HCT116 (cell line): ENCODE data around the gene PNLIP. TPM values are rescaled to one million over a fixed set of nuclear protein-coding genes. Genes with fewer than 3 reads are reported as not detected.

Experiments
- ATAC-seq: fragments of 200-7000 bp; cut with Tn5 transposase; 2 replicates; pipeline ENCODE4 v1.9.1; 2020; ENCODE audit warnings: mild to moderate bottlenecking, moderate library complexity
- BruUV-seq: library from RNA; stranded (reverse); fragments of 400-500 nt; replicated peaks from 2 replicates; lab custom pipeline; 2021; lab: Mats Ljungman, UMichigan
- CTCF ChIA-PET: fragments of 300-600 bp; sonication (Branson Sonifier 250); formaldehyde crosslinking; loops from one replicate; lab custom pipeline; 2021; ENCODE audit warnings: antibody characterized with exemption; lab: Charles Lee
- POLR2A ChIA-PET: fragments of 300-600, 350-600 bp; sonication (Branson Sonifier 250); formaldehyde crosslinking; loops from one replicate; lab custom pipeline; 2021; ENCODE audit warnings: antibody characterized with exemption; lab: Charles Lee
- RAD21 ChIA-PET, 2 experiments: fragments of 300-600 bp; sonication (Branson Sonifier 250); formaldehyde crosslinking; loops; one replicate each; lab custom pipeline; 2023; ENCODE audit warnings: low total read pairs in 2 of 2; ENCODE audit not compliant: uncharacterized antibody in 2 of 2, unreplicated experiment in 2 of 2, low non-redundant PET in 1 of 2; lab: Charles Lee
- DNase-seq: peaks from one replicate; pipeline ENCODE4 v3.0.0-alpha.2; 2010; ENCODE audit warnings: low read depth, low spot score
- H2AFZ ChIP-seq: fragments of 200-600 bp; shearing (Covaris generic), sonication (generic); 2 replicates; pipeline ENCODE4 v1.6.1; 2017; ENCODE audit warnings: low read depth, mixed run types, mixed read lengths, antibody characterized with exemption, low read length; ENCODE audit not compliant: poor library complexity, severe bottlenecking
- H3K27ac ChIP-seq: 2 replicates; pipeline ENCODE4 v1.5.1; 2012; ENCODE audit warnings: low read depth, low read length
- H3K27me3 ChIP-seq: fragments of 200-600 bp; sonication (generic); 2 replicates; pipeline ENCODE4 v1.6.1; 2016; ENCODE audit warnings: mixed run types, low read length, mixed read lengths; ENCODE audit not compliant: insufficient read depth
- H3K36me3 ChIP-seq, 2 experiments: fragments of 200-500 bp in 1 of 2; fragments of 200-600 bp in 1 of 2; sonication (Bioruptor generic) in 1 of 2; sonication (generic) in 1 of 2; 2 replicates each; pipeline versions ENCODE4 v1.5.1 to v1.6.1; 2014 to 2016; ENCODE audit warnings: low read length in 2 of 2, inconsistent platforms in 1 of 2, mixed read lengths in 1 of 2, mixed run types in 1 of 2; ENCODE audit not compliant: insufficient read depth in 2 of 2, control insufficient read depth in 1 of 2
- H3K4me1 ChIP-seq, 2 experiments: fragments of 200-600 bp in 1 of 2; sonication (generic) in 1 of 2; 2 replicates each; pipeline versions ENCODE4 v1.5.1 to v1.6.1; 2012 to 2017; ENCODE audit warnings: low read length in 2 of 2, inconsistent platforms in 1 of 2, mild to moderate bottlenecking in 1 of 2, mixed read lengths in 1 of 2, mixed run types in 1 of 2, moderate library complexity in 1 of 2; ENCODE audit not compliant: insufficient read depth in 2 of 2, control insufficient read depth in 1 of 2
- H3K4me2 ChIP-seq: fragments of 200-600 bp; sonication (generic); 2 replicates; pipeline ENCODE4 v1.6.1; 2017; ENCODE audit warnings: mixed run types, low read length, mixed read lengths
- H3K4me3 ChIP-seq, 2 experiments: fragments of 200-600 bp in 1 of 2; sonication (generic) in 1 of 2; replicated peaks in 1 of 2; 2 replicates each; pipeline ENCODE4 v1.5.1; 2011 to 2016; ENCODE audit warnings: low read length in 2 of 2, control low read depth in 1 of 2, low read depth in 1 of 2, mild to moderate bottlenecking in 1 of 2, mixed read lengths in 1 of 2, mixed run types in 1 of 2
- H3K79me2 ChIP-seq: fragments of 200-600 bp; sonication (generic); 2 replicates; pipeline ENCODE4 v1.6.1; 2017; ENCODE audit warnings: mild to moderate bottlenecking, mixed run types, low read length, moderate library complexity, mixed read lengths; ENCODE audit not compliant: insufficient read depth
- H3K9ac ChIP-seq: fragments of 200-600 bp; sonication (generic); 2 replicates; pipeline ENCODE4 v1.6.1; 2016; ENCODE audit warnings: low read length, mixed read lengths
- H3K9me2 ChIP-seq: fragments of 200-600 bp; sonication (generic), shearing (Covaris generic); 2 replicates; pipeline ENCODE4 v1.6.1; 2017; ENCODE audit warnings: mixed run types, mild to moderate bottlenecking, moderate library complexity; ENCODE audit not compliant: insufficient read depth
- H3K9me3 ChIP-seq, 2 experiments: fragments of 200-500 bp in 1 of 2; fragments of 200-600 bp in 1 of 2; sonication (Bioruptor generic) in 1 of 2; sonication (generic) in 1 of 2; 2 replicates each; pipeline ENCODE4 v1.6.1; 2014 to 2017; ENCODE audit warnings: low read length in 2 of 2, mixed read lengths in 2 of 2, inconsistent platforms in 1 of 2, low read depth in 1 of 2, mild to moderate bottlenecking in 1 of 2, mixed run types in 1 of 2, moderate library complexity in 1 of 2; ENCODE audit not compliant: control insufficient read depth in 1 of 2, insufficient read depth in 1 of 2
- H4K20me1 ChIP-seq: fragments of 200-600 bp; sonication (generic), shearing (Covaris generic); 2 replicates; pipeline ENCODE4 v1.6.1; 2017; ENCODE audit warnings: mixed run types, mild to moderate bottlenecking, moderate library complexity; ENCODE audit not compliant: insufficient read depth
- ATF3 ChIP-seq: IDR thresholded peaks from 2 replicates; pipeline ENCODE4 v1.6.1; 2012
- CBX3 ChIP-seq: IDR thresholded peaks from 2 replicates; pipeline ENCODE4 v1.6.1; 2012; ENCODE audit warnings: low read depth
- CEBPB ChIP-seq: IDR thresholded peaks from 2 replicates; pipeline ENCODE4 v1.6.1; 2012; ENCODE audit warnings: low read depth
- CTCF ChIP-seq, 3 experiments: fragments of 200-600 bp in 1 of 3; sonication (generic) in 1 of 3; IDR thresholded peaks in 2 of 3; conservative IDR thresholded peaks in 1 of 3; 2 replicates each; pipeline ENCODE4 v1.5.1; 2012 to 2017; ENCODE audit warnings: low read depth in 2 of 3, low read length in 2 of 3, antibody characterized with exemption in 1 of 3, borderline replicate concordance in 1 of 3, control low read depth in 1 of 3, mild to moderate bottlenecking in 1 of 3, mixed read lengths in 1 of 3, mixed run types in 1 of 3, moderate library complexity in 1 of 3; ENCODE audit not compliant: insufficient read depth in 1 of 3
- EGR1 ChIP-seq: IDR thresholded peaks from 2 replicates; pipeline ENCODE4 v1.6.1; 2012; ENCODE audit warnings: low read depth
- ELF1 ChIP-seq: IDR thresholded peaks from 2 replicates; pipeline ENCODE4 v1.6.1; 2012; ENCODE audit warnings: low read depth, borderline replicate concordance
- EZH2 ChIP-seq: fragments of 200-600 bp; sonication (generic); IDR thresholded peaks from 2 replicates; pipeline ENCODE4 v1.6.1; 2017; ENCODE audit warnings: antibody characterized with exemption, mixed run types
- EZH2phosphoT487 ChIP-seq: fragments of 200-600 bp; IDR thresholded peaks from 2 replicates; pipeline ENCODE4 v1.6.1; 2018; ENCODE audit warnings: antibody characterized with exemption, borderline replicate concordance
- FOSL1 ChIP-seq: IDR thresholded peaks from 2 replicates; pipeline ENCODE4 v1.6.1; 2012; ENCODE audit warnings: low read depth
- JUND ChIP-seq: IDR thresholded peaks from 2 replicates; pipeline ENCODE4 v1.6.1; 2012
- MAX ChIP-seq: IDR thresholded peaks from 2 replicates; pipeline ENCODE4 v1.6.1; 2012
- POLR2A ChIP-seq: IDR thresholded peaks from 2 replicates; pipeline ENCODE4 v1.7.0; 2011; ENCODE audit warnings: borderline replicate concordance; ENCODE audit not compliant: insufficient read depth, insufficient read length; ENCODE audit errors: extremely low read depth
- POLR2AphosphoS5 ChIP-seq: IDR thresholded peaks from 2 replicates; pipeline ENCODE4 v1.6.1; 2011; ENCODE audit warnings: mild to moderate bottlenecking, low read depth, low read length, moderate library complexity
- RAD21 ChIP-seq: IDR thresholded peaks from 2 replicates; pipeline ENCODE4 v1.6.1; 2012; ENCODE audit warnings: low read depth, mild to moderate bottlenecking
- SIN3A ChIP-seq: IDR thresholded peaks from 2 replicates; pipeline ENCODE4 v1.6.1; 2012; ENCODE audit warnings: low read depth
- SP1 ChIP-seq: IDR thresholded peaks from 2 replicates; pipeline ENCODE4 v1.6.1; 2012; ENCODE audit warnings: low read depth
- YY1 ChIP-seq: IDR thresholded peaks from 2 replicates; pipeline ENCODE4 v1.6.1; 2011; ENCODE audit warnings: low read length, low read depth, moderate library complexity, mild to moderate bottlenecking; ENCODE audit not compliant: insufficient replicate concordance; ENCODE audit errors: extremely low read depth
- ZFX ChIP-seq: fragments of 450-650 bp; IDR thresholded peaks from 2 replicates; pipeline ENCODE4 v1.6.1; 2017
- ZNF274 ChIP-seq: fragments of 200-500 bp; sonication (Bioruptor generic); IDR thresholded peaks from 2 replicates; pipeline ENCODE4 v1.6.1; 2014; ENCODE audit warnings: mild to moderate bottlenecking, low read depth, low read length, inconsistent platforms
- intact Hi-C: fragments of 100-400 bp; cut with micrococcal nuclease; formaldehyde crosslinking; loops from 2 replicates; pipeline ENCODE4 v1.10.0; 2022
- total RNA-seq: library from RNA; stranded (reverse); gene quantifications from one replicate; pipeline ENCODE4 v1.2.1, GENCODE V29; 2021; ENCODE audit not compliant: unreplicated experiment

PNLIP gene
- total RNA-seq, 1 experiment from 2014 or later = 1.3 TPM

- Histone ChIP-seq H4K20me1 (no peaks in the 10 kb centered on the region), H3K79me2 (no peaks in the 10 kb centered on the region), H3K27me3 (no peaks in the 10 kb centered on the region), H3K36me3 (no peaks in the 10 kb centered on the region), H3K4me3 (no peak overlapping the region), H3K4me1 (no peaks in the 10 kb centered on the region), H3K9me3 (no peaks in the 10 kb centered on the region), H3K9ac (no peak overlapping the region), H2AFZ (no peak overlapping the region), H3K4me2 (no peak overlapping the region), H3K9me2 (no peaks in the 10 kb centered on the region), H3K27ac (no peak overlapping the region)
- POLR2A ChIA-PET = no interaction called here
- CTCF ChIA-PET = interaction anchor here (1.4 kb wide), 1 partner anchor 12 kb away, joined by 4 read pairs; no protein-coding TSS in a partner anchor
- TF ChIP-seq ELF1 = no peak
- no peak for TF ChIP-seq ATF3
- TF ChIP-seq SIN3A = no peak
- TF ChIP-seq ZNF274 = no peak
- no peak for TF ChIP-seq JUND
- no peak for TF ChIP-seq EZH2
- TF ChIP-seq POLR2AphosphoS5 = no peak
- no peak for TF ChIP-seq CBX3
- no peak for TF ChIP-seq FOSL1
- TF ChIP-seq CEBPB = no peak
- TF ChIP-seq MAX = no peak
- TF ChIP-seq YY1 = no peak
- no peak for TF ChIP-seq RAD21
- TF ChIP-seq ZFX = no peak
- no peak for TF ChIP-seq EGR1
- no peak for TF ChIP-seq SP1
- TF ChIP-seq POLR2A = no peak
- no peak for TF ChIP-seq CTCF (IDR thresholded peaks at IDR 0.05 in 2 of 3, conservative IDR thresholded peaks at IDR 0.05 in 1 of 3; ENCODE audit: borderline replicate concordance in 1 of 3, insufficient read depth in 1 of 3, low read depth in 2 of 3, low read length in 2 of 3)
- TF ChIP-seq EZH2phosphoT487 = no peak
- no peak for ATAC-seq
- intact Hi-C loops = no loop called here
- BruUV-seq = no TSS peak
- RAD21 ChIA-PET = no interaction called here
- DNase-seq = no peak
These were observed 69.1 kb downstream of the PNLIP start for GRCh38 chr10:116614796-116615195.
